Testis (tissue), 2 donors: Measurements from ENCODE around the gene PRKN.

Experiments
- CTCF ChIP-seq, 3 experiments: fragments of 450-650 bp in 2 of 3; fragments of 200-600 bp in 1 of 3; sonication (generic) in 1 of 3; IDR thresholded peaks; one replicate each; pipeline ENCODE4 v1.5.1; 2016 to 2019; ENCODE audit warnings: antibody characterized with exemption in 3 of 3, mild to moderate bottlenecking in 2 of 3, moderate library complexity in 1 of 3
- POLR2A ChIP-seq: fragments of 450-650 bp; IDR thresholded peaks from one replicate; pipeline ENCODE4 v1.6.1; 2017; ENCODE audit warnings: antibody characterized with exemption, mild to moderate bottlenecking, moderate library complexity

- TF ChIP-seq CTCF (IDR thresholded peaks at IDR 0.05), result no peak
- TF ChIP-seq POLR2A, result no peak
These were observed 2.9 kb upstream of the PRKN start for GRCh38 chr6:162730502-162730901.
